ENCODE data around the gene ARSA.

Gene ARSA

GRCh38 chr22:50577697-50577986 lies 50.3 kb downstream of the ARSA start:
- H3K36me3 ChIP-seq (ENCODE audit: insufficient read depth, low read length): peaks cover 76% of the 10 kb centered on the region
- H4K20me1 ChIP-seq (ENCODE audit: insufficient read depth, low read length): no peaks in the 10 kb centered on the region
- no peak overlapping the region for H2AFZ ChIP-seq (ENCODE audit: low read length)
- H3K27ac ChIP-seq (ENCODE audit: low read depth, low read length, poor library complexity, severe bottlenecking): no peak overlapping the region
- no peaks in the 10 kb centered on the region for H3K27me3 ChIP-seq (ENCODE audit: insufficient read depth, low read length)
- H3K4me1 ChIP-seq (ENCODE audit: insufficient read depth, low read length, severe bottlenecking): peaks cover 10% of the 10 kb centered on the region
- TF ChIP-seq EZH2 (IDR thresholded peaks at IDR 0.05; ENCODE audit: borderline replicate concordance, low read length) (no peak), CTCF (IDR thresholded peaks at IDR 0.05; ENCODE audit: low read length) (no peak)
- no peaks in the 10 kb centered on the region for H3K9me3 ChIP-seq (ENCODE audit: low read length)
- no peaks in the 10 kb centered on the region for H3K9me2 ChIP-seq (ENCODE audit: low read depth, low read length)
- no peaks in the 10 kb centered on the region for H3F3A ChIP-seq (ENCODE audit: insufficient read depth, low read length)
- no peak overlapping the region for H3K4me3 ChIP-seq (ENCODE audit: low read depth, low read length, poor library complexity, severe bottlenecking)
- H3K79me2 ChIP-seq (ENCODE audit: insufficient read depth, low read length): 0 out of 2 replicates have a peak, but pooled peaks cover 5% of the 10 kb centered on the region
- no peak overlapping the region for H3K9ac ChIP-seq (ENCODE audit: low read length)
- H3K4me2 ChIP-seq (ENCODE audit: low read length): no peak overlapping the region

- no peaks in the 10 kb centered on the region for H3K27me3 ChIP-seq (ENCODE audit: insufficient read depth, low read length)
- no peak overlapping the region for H3K9ac ChIP-seq (ENCODE audit: low read length)
- no peaks in the 10 kb centered on the region for H3K9me2 ChIP-seq (ENCODE audit: low read depth, low read length)
- H3K79me2 ChIP-seq (ENCODE audit: insufficient read depth, low read length): 0 out of 2 replicates have a peak, but pooled peaks cover 5% of the 10 kb centered on the region
- no peaks in the 10 kb centered on the region for H3F3A ChIP-seq (ENCODE audit: insufficient read depth, low read length)
- peaks cover 10% of the 10 kb centered on the region for H3K4me1 ChIP-seq (ENCODE audit: insufficient read depth, low read length, severe bottlenecking)
- no peaks in the 10 kb centered on the region for H4K20me1 ChIP-seq (ENCODE audit: insufficient read depth, low read length)
- H3K27ac ChIP-seq (ENCODE audit: low read depth, low read length, poor library complexity, severe bottlenecking): no peak overlapping the region
- H3K4me3 ChIP-seq (ENCODE audit: low read depth, low read length, poor library complexity, severe bottlenecking): no peak overlapping the region
- no peak overlapping the region for H2AFZ ChIP-seq (ENCODE audit: low read length)
- H3K36me3 ChIP-seq (ENCODE audit: insufficient read depth, low read length): peaks cover 82% of the 10 kb centered on the region
- no peak for TF ChIP-seq EZH2 (IDR thresholded peaks at IDR 0.05; ENCODE audit: borderline replicate concordance, low read length)
- no peak for TF ChIP-seq CTCF (IDR thresholded peaks at IDR 0.05; ENCODE audit: low read length)
- no peak overlapping the region for H3K4me2 ChIP-seq (ENCODE audit: low read length)
- no peaks in the 10 kb centered on the region for H3K9me3 ChIP-seq (ENCODE audit: low read length)
Observed at GRCh38 chr22:50576806-50577696, 50.9 kb downstream of the ARSA start.

- H3K27me3 ChIP-seq (ENCODE audit: insufficient read depth, low read length): no peaks in the 10 kb centered on the region
- H3K36me3 ChIP-seq (ENCODE audit: insufficient read depth, low read length): peaks cover 88% of the 10 kb centered on the region
- no peak overlapping the region for H3K27ac ChIP-seq (ENCODE audit: low read depth, low read length, poor library complexity, severe bottlenecking)
- no peaks in the 10 kb centered on the region for H3K79me2 ChIP-seq (ENCODE audit: insufficient read depth, low read length)
- no peak overlapping the region for H2AFZ ChIP-seq (ENCODE audit: low read length)
- no peaks in the 10 kb centered on the region for H3K9me2 ChIP-seq (ENCODE audit: low read depth, low read length)
- no peaks in the 10 kb centered on the region for H3F3A ChIP-seq (ENCODE audit: insufficient read depth, low read length)
- H3K9me3 ChIP-seq (ENCODE audit: low read length): no peaks in the 10 kb centered on the region
- no peak overlapping the region for H3K4me3 ChIP-seq (ENCODE audit: low read depth, low read length, poor library complexity, severe bottlenecking)
- H3K4me1 ChIP-seq (ENCODE audit: insufficient read depth, low read length, severe bottlenecking): peaks cover under 1% of the 10 kb centered on the region
- no peaks in the 10 kb centered on the region for H4K20me1 ChIP-seq (ENCODE audit: insufficient read depth, low read length)
- no peak overlapping the region for H3K9ac ChIP-seq (ENCODE audit: low read length)
- H3K4me2 ChIP-seq (ENCODE audit: low read length): no peak overlapping the region
- TF ChIP-seq EZH2 (IDR thresholded peaks at IDR 0.05; ENCODE audit: borderline replicate concordance, low read length) (no peak), CTCF (IDR thresholded peaks at IDR 0.05; ENCODE audit: low read length) (peak; percentile 20; the same call in 1 of the 2 replicates)
Observed at GRCh38 chr22:50576070-50576469, 51.9 kb downstream of the ARSA start.

Measured in OCI-LY1 (cell line).